Rectal smooth muscle tissue (tissue), 1 donor: ENCODE results near the gene GCSAM.

Experiments
- H3K27ac ChIP-seq: one replicate; pipeline ENCODE4 v1.7.0; 2013; ENCODE audit warnings: low read depth, low read length, inconsistent platforms
- H3K27me3 ChIP-seq: one replicate; pipeline ENCODE4 v1.7.0; 2013; ENCODE audit warnings: low read length; ENCODE audit not compliant: control insufficient read depth, insufficient read depth
- H3K36me3 ChIP-seq: one replicate; pipeline ENCODE4 v1.7.0; 2013; ENCODE audit warnings: low read length; ENCODE audit not compliant: control insufficient read depth, insufficient read depth
- H3K4me1 ChIP-seq: one replicate; pipeline ENCODE4 v1.7.0; 2013; ENCODE audit warnings: low read length; ENCODE audit not compliant: control insufficient read depth, insufficient read depth
- H3K4me3 ChIP-seq: one replicate; pipeline ENCODE4 v1.7.0; 2013; ENCODE audit warnings: low read length
- H3K9ac ChIP-seq: one replicate; pipeline ENCODE4 v1.7.0; 2013; ENCODE audit warnings: low read length

GCSAM gene

GRCh38 chr3:112136959-112137693, 4.1 kb upstream of the GCSAM start:
- H3K27me3 ChIP-seq, result no peaks in the 10 kb centered on the region
- H3K4me1 ChIP-seq, result no peaks in the 10 kb centered on the region
- no peaks in the 10 kb centered on the region for H3K36me3 ChIP-seq
- H3K27ac ChIP-seq, result no peak overlapping the region
- no peak overlapping the region for H3K4me3 ChIP-seq
- H3K9ac ChIP-seq, result no peak overlapping the region

DNA sequence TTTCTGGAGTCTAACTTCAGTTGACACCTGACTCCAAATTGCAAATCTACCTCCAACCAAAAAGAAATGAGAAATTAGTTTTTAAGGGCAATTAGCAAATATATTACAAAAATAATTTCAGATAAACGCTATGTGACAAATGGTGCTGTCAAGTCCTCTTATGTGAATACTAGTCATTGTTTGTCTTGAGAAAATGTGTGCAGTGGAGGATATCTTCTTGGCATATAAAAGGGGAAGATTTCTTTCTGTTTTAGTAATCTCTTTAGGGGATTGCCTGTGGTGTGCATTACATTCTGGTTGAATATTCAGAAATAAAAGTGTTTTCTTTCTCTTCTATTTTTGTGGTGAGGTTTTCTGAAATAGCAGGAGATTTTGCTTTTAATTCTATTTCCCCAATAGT, 3.0 kb upstream of the GCSAM start:
- H3K4me3 ChIP-seq, result no peak overlapping the region
- H3K36me3 ChIP-seq, result no peaks in the 10 kb centered on the region
- H3K27me3 ChIP-seq, result no peaks in the 10 kb centered on the region
- no peaks in the 10 kb centered on the region for H3K4me1 ChIP-seq
- no peak overlapping the region for H3K9ac ChIP-seq
- H3K27ac ChIP-seq, result no peak overlapping the region

DNA sequence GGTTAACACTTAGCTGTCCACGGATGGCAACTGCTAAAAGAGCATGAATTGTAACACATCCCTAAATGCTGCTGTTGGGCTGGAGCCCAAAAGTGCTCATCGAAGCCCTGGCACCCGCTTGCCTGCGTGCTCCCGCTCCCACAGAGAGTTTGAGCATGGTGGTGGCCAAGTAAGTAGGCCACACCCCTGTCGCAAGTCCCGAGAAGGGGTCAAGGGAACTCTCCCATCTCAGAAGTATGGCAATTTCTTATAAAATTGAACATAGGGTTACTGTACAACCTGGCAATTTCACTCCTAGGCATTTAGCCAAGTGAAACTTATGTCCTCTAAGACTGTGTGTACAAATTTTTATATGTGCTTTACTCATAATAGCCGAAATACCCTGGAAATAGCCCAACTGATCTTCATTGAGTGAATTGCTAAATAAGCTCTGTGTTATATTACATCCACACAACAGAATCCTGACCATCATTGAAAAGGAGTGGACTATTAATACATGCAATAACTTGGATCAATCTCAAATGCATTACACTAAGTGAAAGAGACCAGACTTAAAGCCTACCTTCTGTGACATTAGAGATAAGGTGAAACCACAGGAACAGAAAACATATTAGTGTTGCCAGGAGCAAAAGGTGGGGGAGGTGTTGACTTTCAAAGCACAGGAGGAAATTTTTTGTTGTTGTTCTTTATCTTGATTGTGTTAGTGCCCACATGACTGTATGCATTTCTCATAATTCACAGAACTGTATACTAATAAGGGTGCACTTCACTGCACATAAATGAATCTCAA, 1.5 kb upstream of the GCSAM start:
- Histone ChIP-seq H3K9ac (no peak overlapping the region), H3K36me3 (no peaks in the 10 kb centered on the region), H3K4me3 (no peak overlapping the region), H3K27me3 (no peaks in the 10 kb centered on the region), H3K4me1 (no peaks in the 10 kb centered on the region), H3K27ac (no peak overlapping the region)

GRCh38 chr3:112133626-112134334, 732 bp upstream of the GCSAM start:
- no peak overlapping the region for H3K4me3 ChIP-seq
- no peak overlapping the region for H3K9ac ChIP-seq
- no peaks in the 10 kb centered on the region for H3K4me1 ChIP-seq
- H3K27ac ChIP-seq, result no peak overlapping the region
- no peaks in the 10 kb centered on the region for H3K27me3 ChIP-seq
- no peaks in the 10 kb centered on the region for H3K36me3 ChIP-seq

GRCh38 chr3:112132554-112132953, 494 bp downstream of the GCSAM start:
- Histone ChIP-seq H3K27ac (no peak overlapping the region), H3K36me3 (no peaks in the 10 kb centered on the region), H3K9ac (no peak overlapping the region), H3K27me3 (no peaks in the 10 kb centered on the region), H3K4me1 (no peaks in the 10 kb centered on the region), H3K4me3 (no peak overlapping the region)

DNA sequence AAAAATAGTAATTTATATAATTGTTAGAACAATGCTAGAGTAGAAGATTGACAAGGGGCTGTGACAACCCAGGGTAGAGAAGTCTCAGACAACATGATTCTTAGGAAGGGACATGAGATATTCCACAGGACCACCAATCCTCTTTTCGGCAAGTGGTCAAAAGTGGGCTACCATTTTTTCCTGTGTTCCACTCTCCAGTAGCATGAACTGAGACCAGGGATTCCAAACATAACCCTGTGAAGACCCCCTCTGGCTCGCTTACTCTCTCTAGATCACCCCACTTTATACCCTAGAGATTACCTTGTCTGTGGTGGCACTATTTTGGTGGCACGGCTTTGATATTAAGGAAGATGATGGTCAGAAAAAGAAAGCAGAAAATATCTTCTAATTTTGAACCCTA, 960 bp downstream of the GCSAM start:
- Histone ChIP-seq H3K9ac (no peak overlapping the region), H3K27ac (no peak overlapping the region), H3K4me3 (no peak overlapping the region), H3K4me1 (no peaks in the 10 kb centered on the region), H3K27me3 (no peaks in the 10 kb centered on the region), H3K36me3 (no peaks in the 10 kb centered on the region)

GRCh38 chr3:112131111-112131510, 1.9 kb downstream of the GCSAM start:
- Histone ChIP-seq H3K27ac (no peak overlapping the region), H3K36me3 (no peaks in the 10 kb centered on the region), H3K27me3 (no peaks in the 10 kb centered on the region), H3K4me3 (no peak overlapping the region), H3K9ac (no peak overlapping the region), H3K4me1 (no peaks in the 10 kb centered on the region)

- Histone ChIP-seq H3K4me1 (no peaks in the 10 kb centered on the region), H3K36me3 (no peaks in the 10 kb centered on the region), H3K27ac (no peak overlapping the region), H3K4me3 (no peak overlapping the region), H3K27me3 (no peaks in the 10 kb centered on the region), H3K9ac (no peak overlapping the region)
These were observed 2.4 kb downstream of the GCSAM start for GRCh38 chr3:112130638-112130993.

- H3K9ac ChIP-seq, result no peak overlapping the region
- H3K36me3 ChIP-seq, result no peaks in the 10 kb centered on the region
- no peaks in the 10 kb centered on the region for H3K4me1 ChIP-seq
- no peaks in the 10 kb centered on the region for H3K27me3 ChIP-seq
- no peak overlapping the region for H3K4me3 ChIP-seq
- no peak overlapping the region for H3K27ac ChIP-seq
These were observed 3.0 kb downstream of the GCSAM start for GRCh38 chr3:112129925-112130637.

DNA sequence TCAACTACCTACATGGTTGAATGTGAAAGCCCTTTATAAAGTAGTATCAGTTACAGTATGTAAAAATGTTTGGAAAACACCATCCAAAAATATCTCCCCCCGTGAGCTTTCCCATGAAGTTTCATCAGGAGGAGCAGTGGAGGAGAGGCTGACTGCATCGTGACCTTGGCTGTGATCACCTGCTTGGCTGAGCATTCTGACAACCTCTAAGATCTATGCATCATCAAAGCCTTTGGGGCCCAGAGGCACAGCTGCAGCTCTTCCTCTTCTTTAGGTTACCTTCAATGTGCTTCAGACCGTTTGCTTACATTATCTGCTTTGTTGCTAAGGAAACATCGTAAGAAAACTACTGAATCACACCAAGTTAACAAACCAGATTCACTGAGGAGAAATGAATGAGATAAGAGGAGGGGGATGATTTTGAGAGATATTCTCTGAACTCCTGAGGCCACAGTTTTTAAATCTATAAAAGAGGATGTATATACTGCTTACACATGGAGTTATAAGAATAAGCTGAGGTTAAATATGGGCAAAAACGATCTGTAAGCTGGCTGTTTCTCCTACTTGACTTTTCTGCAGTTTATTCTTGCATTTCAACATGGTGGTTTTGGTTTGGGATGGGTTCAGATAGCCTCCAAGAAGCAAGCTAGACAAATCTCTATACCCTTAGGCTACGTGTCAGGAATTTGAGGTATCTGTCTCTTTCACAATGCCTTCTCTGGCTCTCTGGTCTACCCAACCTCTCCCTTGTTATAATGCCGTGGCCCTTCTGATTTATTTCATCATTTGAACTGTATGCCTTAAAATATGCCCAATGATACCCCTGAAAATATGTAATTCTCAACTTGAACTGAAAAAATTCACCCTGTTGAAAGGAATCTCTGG, 4.0 kb downstream of the GCSAM start:
- H3K27ac ChIP-seq, result no peak overlapping the region
- H3K36me3 ChIP-seq, result no peaks in the 10 kb centered on the region
- no peaks in the 10 kb centered on the region for H3K4me1 ChIP-seq
- no peak overlapping the region for H3K9ac ChIP-seq
- H3K4me3 ChIP-seq, result no peak overlapping the region
- no peaks in the 10 kb centered on the region for H3K27me3 ChIP-seq

DNA sequence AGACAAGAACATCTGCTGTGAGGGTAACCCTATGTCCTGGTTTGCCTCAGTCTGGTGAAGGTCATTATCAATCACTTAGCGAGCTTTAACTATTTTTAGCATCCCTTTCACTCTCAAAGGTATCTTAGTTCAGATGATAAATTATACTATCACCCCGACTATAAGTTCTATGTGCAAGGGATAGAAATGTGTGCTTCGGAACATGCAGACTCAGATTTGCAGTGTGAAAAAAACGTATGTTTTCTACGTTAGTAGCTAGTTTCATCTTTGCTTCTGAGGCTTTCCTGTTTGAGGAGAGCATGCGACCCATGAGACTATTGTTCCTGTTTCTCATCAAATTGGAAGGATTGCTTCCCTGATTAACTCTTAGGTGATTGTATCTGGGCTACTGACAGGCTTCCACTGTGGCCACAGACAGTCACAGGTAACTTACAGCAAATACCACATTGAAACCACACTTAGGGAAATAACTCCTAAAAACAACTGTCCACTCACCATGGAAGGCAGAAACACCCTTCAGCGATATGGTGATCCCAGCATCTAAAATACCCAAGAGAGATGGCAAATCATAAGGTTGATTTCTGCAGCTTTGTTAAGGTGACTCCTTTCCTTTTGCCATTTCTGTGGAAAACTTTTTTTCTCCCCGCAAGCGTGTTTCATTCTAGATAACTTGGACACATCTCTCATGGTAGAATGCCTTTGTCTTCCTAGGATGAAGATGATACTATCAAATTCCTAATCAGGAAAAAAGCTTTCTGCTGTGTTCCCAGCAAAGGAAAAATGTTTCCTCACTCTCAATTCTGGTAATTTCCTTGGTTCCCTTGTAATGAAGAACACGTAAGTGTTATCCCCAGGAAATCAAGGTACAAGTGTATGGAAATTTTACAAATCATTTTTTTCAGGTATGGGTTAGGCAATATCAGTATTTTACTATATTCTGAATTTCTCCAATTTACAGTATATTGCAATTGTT, 5.2 kb downstream of the GCSAM start:
- H3K9ac ChIP-seq, result no peak overlapping the region
- H3K4me3 ChIP-seq, result no peak overlapping the region
- no peaks in the 10 kb centered on the region for H3K4me1 ChIP-seq
- no peaks in the 10 kb centered on the region for H3K27me3 ChIP-seq
- no peak overlapping the region for H3K27ac ChIP-seq
- no peaks in the 10 kb centered on the region for H3K36me3 ChIP-seq
